Metanephros (tissue), 2 donors: ENCODE results near the gene HSD17B3. TPM values are rescaled to one million over a fixed set of nuclear protein-coding genes. Genes with fewer than 3 reads are reported as not detected.

ENCODE experiments used
- small RNA-seq: library from RNA; depleted of rRNA; stranded (forward); fragments of <200 nt; gene quantifications from one replicate; pipeline ENCODE3, GENCODE V24; 2014; ENCODE audit warnings: low replicate concordance
- total RNA-seq: library from RNA; depleted of rRNA; stranded (reverse); fragments of >200 nt; gene quantifications from one replicate; pipeline ENCODE4 v1.2.3, GENCODE V29; 2014

Gene HSD17B3
- total RNA-seq: 0.53 TPM

DNA sequence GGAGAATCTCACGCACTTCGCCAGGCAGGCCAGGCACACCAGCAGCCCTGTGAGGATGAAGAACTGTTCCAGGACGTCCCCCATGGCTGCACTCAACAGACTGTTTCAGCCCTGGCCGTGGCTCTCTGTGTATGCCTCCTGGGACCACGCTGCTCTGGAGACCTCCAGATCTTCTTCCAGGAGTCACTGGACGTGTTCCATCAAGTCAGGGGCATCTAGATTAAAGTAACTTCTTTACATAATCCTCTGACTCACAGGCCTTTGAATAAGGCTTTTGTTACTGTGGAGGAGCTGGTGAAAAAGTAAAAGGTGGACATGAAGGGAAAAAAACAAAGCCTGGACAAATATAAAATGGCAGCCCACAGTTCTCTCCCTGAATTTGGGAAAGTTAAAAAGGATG lies at the start of gene HSD17B3:
Gene HSD17B3 (minus strand): TSS at position 156 of the 400 bp plus-strand sequence. CDS start 72 bp downstream, at position 84.

Small RNAs within 50 kb of the gene (small RNA-seq; reads per million reads assigned to genes)
- not detected for gene RNU6-1160P

Other genes with a start within 250 kb of the HSD17B3 start
- 23.2 TPM for gene SLC35D2, start 81.5 kb upstream of the HSD17B3 start, total RNA-seq
- 8.5 TPM for gene ZNF367, start 116.2 kb upstream of the HSD17B3 start, total RNA-seq
- 10.0 TPM for gene HABP4, start 148.0 kb upstream of the HSD17B3 start, total RNA-seq